SK-N-SH (cell line): ENCODE data around the gene CX3CR1. TPM values are rescaled to one million over a fixed set of nuclear protein-coding genes. Genes with fewer than 3 reads are reported as not detected.

Experiments
- CTCF ChIA-PET: fragments of 300-600, 350-600 bp; formaldehyde crosslinking; extraction: SDS; loops from one replicate; lab custom pipeline; 2021; lab: Yijun Ruan, JAX
- POLR2A ChIA-PET: fragments of 350-600 bp; sonication (Branson Sonifier 250); formaldehyde crosslinking; extraction: SDS; loops from one replicate; lab custom pipeline; 2020; ENCODE audit warnings: antibody characterized with exemption, inconsistent platforms; lab: Yijun Ruan, JAX
- DNase-seq: peaks from one replicate; pipeline ENCODE4 v3.0.0; 2012
- H2AFZ ChIP-seq: fragments of 200-600 bp; sonication (generic); 2 replicates; pipeline ENCODE4 v1.8.1; 2016; ENCODE audit warnings: antibody characterized with exemption, mild to moderate bottlenecking, low read depth
- H3F3A ChIP-seq: fragments of 200-600 bp; sonication (generic); replicated peaks from 2 replicates; pipeline ENCODE3; 2016; ENCODE audit warnings: antibody characterized with exemption, mild to moderate bottlenecking; ENCODE audit not compliant: insufficient read depth
- H3K27ac ChIP-seq, 2 experiments: fragments of 200-500 bp in 1 of 2; fragments of 200-600 bp in 1 of 2; sonication (Bioruptor generic) in 1 of 2; sonication (generic), shearing (Covaris generic) in 1 of 2; 2 replicates each; pipeline versions ENCODE4 v1.5.1 to v1.6.1; 2014 to 2016; ENCODE audit warnings: low read depth in 2 of 2, inconsistent platforms in 1 of 2, low read length in 1 of 2, mild to moderate bottlenecking in 1 of 2, mixed read lengths in 1 of 2
- H3K27me3 ChIP-seq: fragments of 200-600 bp; sonication (generic), shearing (Covaris generic); 2 replicates; pipeline ENCODE4 v1.6.1; 2016; ENCODE audit warnings: mixed run types; ENCODE audit not compliant: insufficient read depth
- H3K36me3 ChIP-seq, 2 experiments: fragments of 200-500 bp in 1 of 2; fragments of 200-600 bp in 1 of 2; sonication (Bioruptor generic) in 1 of 2; sonication (generic) in 1 of 2; replicated peaks in 1 of 2; 2 replicates each; pipeline versions ENCODE3 to v1.5.1; 2014 to 2016; ENCODE audit warnings: low read length in 1 of 2, mild to moderate bottlenecking in 1 of 2; ENCODE audit not compliant: insufficient read depth in 2 of 2, control insufficient read depth in 1 of 2
- H3K4me1 ChIP-seq, 2 experiments: fragments of 200-500 bp in 1 of 2; fragments of 200-600 bp in 1 of 2; sonication (Bioruptor generic) in 1 of 2; sonication (generic), shearing (Covaris generic) in 1 of 2; 2 replicates each; pipeline versions ENCODE4 v1.5.1 to v1.6.1; 2014 to 2016; ENCODE audit warnings: low read depth in 1 of 2, low read length in 1 of 2, mixed run types in 1 of 2; ENCODE audit not compliant: insufficient read depth in 2 of 2, control insufficient read depth in 1 of 2
- H3K4me2 ChIP-seq: fragments of 200-600 bp; sonication (generic), shearing (Covaris generic); 2 replicates; pipeline ENCODE4 v1.6.1; 2017; ENCODE audit warnings: mixed run types
- H3K4me3 ChIP-seq, 2 experiments: fragments of 200-500 bp in 1 of 2; fragments of 200-600 bp in 1 of 2; sonication (Bioruptor generic) in 1 of 2; sonication (generic), shearing (Covaris generic) in 1 of 2; 2 replicates each; pipeline versions ENCODE4 v1.5.1 to v1.8.1; 2014 to 2016; ENCODE audit warnings: low read depth in 2 of 2, inconsistent platforms in 1 of 2, low read length in 1 of 2, mild to moderate bottlenecking in 1 of 2, mixed read lengths in 1 of 2, moderate library complexity in 1 of 2
- H3K79me2 ChIP-seq: fragments of 200-600 bp; sonication (generic); 2 replicates; pipeline ENCODE4 v1.8.1; 2017; ENCODE audit warnings: mild to moderate bottlenecking; ENCODE audit not compliant: insufficient read depth
- H3K9ac ChIP-seq: fragments of 200-600 bp; sonication (generic); 2 replicates; pipeline ENCODE4 v1.6.1; 2017; ENCODE audit warnings: mixed run types
- H3K9me2 ChIP-seq: fragments of 200-600 bp; sonication (generic); 2 replicates; pipeline ENCODE4 v1.6.1; 2017; ENCODE audit warnings: mixed run types
- H3K9me3 ChIP-seq: fragments of 200-600 bp; sonication (generic); 2 replicates; pipeline ENCODE4 v1.6.1; 2017; ENCODE audit warnings: mixed run types, mild to moderate bottlenecking, moderate library complexity
- H4K20me1 ChIP-seq: fragments of 200-600 bp; sonication (generic); 2 replicates; pipeline ENCODE4 v1.6.1; 2017; ENCODE audit warnings: mild to moderate bottlenecking, mixed run types; ENCODE audit not compliant: insufficient read depth
- ELF1 ChIP-seq: IDR thresholded peaks from 2 replicates; pipeline ENCODE4 v1.4.0; 2012
- FOSL2 ChIP-seq: IDR thresholded peaks from 2 replicates; pipeline ENCODE4 v1.4.0; 2012; ENCODE audit warnings: low read depth, mild to moderate bottlenecking, moderate library complexity, borderline replicate concordance
- FOXJ3 ChIP-seq: sonication (generic); formaldehyde crosslinking; IDR thresholded peaks from 2 replicates; pipeline ENCODE4 v1.5.1; 2020; ENCODE audit warnings: mild to moderate bottlenecking, missing genetic modification reagents
- IRF3 ChIP-seq: fragments of 150-350 bp; IDR thresholded peaks from 2 replicates; pipeline ENCODE4 v1.6.1; 2016; ENCODE audit warnings: mild to moderate bottlenecking, low read depth, low read length
- JUND ChIP-seq: IDR thresholded peaks from 2 replicates; pipeline ENCODE4 v1.4.0; 2012
- MAX ChIP-seq: IDR thresholded peaks from 2 replicates; pipeline ENCODE4 v1.4.0; 2012; ENCODE audit warnings: low read depth
- MEF2A ChIP-seq: IDR thresholded peaks from 2 replicates; pipeline ENCODE4 v1.4.0; 2012; ENCODE audit warnings: low read depth, borderline replicate concordance
- POLR2AphosphoS5 ChIP-seq: IDR thresholded peaks from 2 replicates; pipeline ENCODE4 v1.6.1; 2012; ENCODE audit warnings: low read depth, low read length
- RCOR1 ChIP-seq: fragments of 150-350 bp; IDR thresholded peaks from 2 replicates; pipeline ENCODE4 v1.6.1; 2017; ENCODE audit warnings: antibody characterized with exemption, low read length
- REST ChIP-seq: IDR thresholded peaks from 2 replicates; pipeline ENCODE4 v1.6.1; 2012; ENCODE audit warnings: mild to moderate bottlenecking, low read depth, low read length, moderate library complexity
- RFX5 ChIP-seq: IDR thresholded peaks from 2 replicates; pipeline ENCODE4 v1.6.1; 2012; ENCODE audit warnings: mild to moderate bottlenecking, improper control_type of control experiment, low read length
- SMC3 ChIP-seq: IDR thresholded peaks from 2 replicates; pipeline ENCODE4 v1.6.1; 2012; ENCODE audit warnings: low read depth, low read length, improper control_type of control experiment
- TCF12 ChIP-seq: IDR thresholded peaks from 2 replicates; pipeline ENCODE4 v1.4.0; 2012
- TEAD4 ChIP-seq: IDR thresholded peaks from 2 replicates; pipeline ENCODE4 v1.4.0; 2012; ENCODE audit warnings: mild to moderate bottlenecking, borderline replicate concordance; ENCODE audit not compliant: insufficient read depth
- USF1 ChIP-seq: IDR thresholded peaks from 2 replicates; pipeline ENCODE4 v1.4.0; 2012; ENCODE audit warnings: low read depth, borderline replicate concordance
- YY1 ChIP-seq: IDR thresholded peaks from 2 replicates; pipeline ENCODE4 v1.4.0; 2012; ENCODE audit warnings: low read depth, mild to moderate bottlenecking
- ZBTB33 ChIP-seq: IDR thresholded peaks from 2 replicates; pipeline ENCODE4 v1.4.0; 2012; ENCODE audit warnings: low read depth, borderline replicate concordance
- WGBS: methylation state at CpG from one replicate; pipeline ENCODE4 v1.1.6; 2017; ENCODE audit warnings: low lambda C conversion rate; 5-methylcytosine and 5-hydroxymethylcytosine counted together
- polyA plus RNA-seq, 3 experiments: library from polyadenylated mRNA; depleted of rRNA; stranded (reverse); fragments of >200 nt; gene quantifications; 2 replicates each; pipeline ENCODE4 v1.2.3, GENCODE V29; 2012

The CX3CR1 gene
- polyA plus RNA-seq, 1 of the 3 experiments (the other 2 are of a cell fraction): not detected

GRCh38 chr3:39323494-39323893 lies 43.7 kb upstream of the CX3CR1 start:
- H3K79me2 ChIP-seq: no peaks in the 10 kb centered on the region
- ChIA-PET CTCF (interaction anchor here (1.3 kb wide), 1 partner anchor 32 kb away, joined by 5 read pairs; no protein-coding TSS in a partner anchor), POLR2A (no interaction called here)
- no peak overlapping the region for H3K9ac ChIP-seq
- TF ChIP-seq RCOR1 (no peak), TEAD4 (no peak), YY1 (no peak), REST (no peak), JUND (no peak), ZBTB33 (no peak)
- no peak overlapping the region for H3K4me2 ChIP-seq
- no peak overlapping the region for H3K4me3 ChIP-seq
- WGBS: 31% methylated on average over 2 of the region's 2 CpGs
- no peak for DNase-seq
- H4K20me1 ChIP-seq: no peaks in the 10 kb centered on the region
- no peaks in the 10 kb centered on the region for H3K9me2 ChIP-seq
- H3K27ac ChIP-seq: no peak overlapping the region
- no peaks in the 10 kb centered on the region for H3K4me1 ChIP-seq
- no peaks in the 10 kb centered on the region for H3K27me3 ChIP-seq
- H3K36me3 ChIP-seq: no peaks in the 10 kb centered on the region
- H3K9me3 ChIP-seq: no peaks in the 10 kb centered on the region
- no peaks in the 10 kb centered on the region for H3F3A ChIP-seq
- H2AFZ ChIP-seq: no peak overlapping the region

GRCh38 chr3:39322936-39323335 lies 43.1 kb upstream of the CX3CR1 start:
- CTCF ChIA-PET: interaction anchor here (1.3 kb wide), 1 partner anchor 32 kb away, joined by 5 read pairs; no protein-coding TSS in a partner anchor
- Histone ChIP-seq H3F3A (no peaks in the 10 kb centered on the region), H3K27ac (no peak overlapping the region), H3K36me3 (no peaks in the 10 kb centered on the region), H3K4me3 (no peak overlapping the region), H3K79me2 (no peaks in the 10 kb centered on the region), H3K9ac (no peak overlapping the region), H3K4me2 (no peak overlapping the region), H3K9me2 (no peaks in the 10 kb centered on the region), H3K4me1 (no peaks in the 10 kb centered on the region), H3K9me3 (no peaks in the 10 kb centered on the region), H4K20me1 (no peaks in the 10 kb centered on the region), H2AFZ (no peak overlapping the region), H3K27me3 (no peaks in the 10 kb centered on the region)
- POLR2A ChIA-PET: no interaction called here
- DNase-seq: no peak
- no peak for TF ChIP-seq ELF1
- TF ChIP-seq TCF12: no peak
- TF ChIP-seq FOSL2: no peak
- no peak for TF ChIP-seq JUND
- no peak for TF ChIP-seq IRF3
- no peak for TF ChIP-seq REST
- TF ChIP-seq RCOR1: no peak
- no peak for TF ChIP-seq FOXJ3 (CRISPR knock-in tag)
- no peak for TF ChIP-seq SMC3
- TF ChIP-seq MAX: no peak
- no peak for TF ChIP-seq POLR2AphosphoS5
- TF ChIP-seq RFX5: no peak
- no peak for TF ChIP-seq MEF2A
- TF ChIP-seq USF1: no peak
